Neural progenitor cell (in vitro differentiated cells): Measurements from ENCODE around the gene TPP1.

Experiments used
- EZH2 ChIP-seq: fragments of 200-600 bp; sonication (generic); IDR thresholded peaks from 2 replicates; pipeline ENCODE4 v1.6.1; 2017; ENCODE audit warnings: antibody characterized with exemption, mild to moderate bottlenecking, moderate library complexity
- TF ChIP-seq, protein P1 (sequence below): fragments of 200-600 bp; sonication (generic); IDR thresholded peaks from 2 replicates; pipeline ENCODE4 v1.5.1; 2017; ENCODE audit warnings: antibody characterized with exemption, mild to moderate bottlenecking

DNA sequence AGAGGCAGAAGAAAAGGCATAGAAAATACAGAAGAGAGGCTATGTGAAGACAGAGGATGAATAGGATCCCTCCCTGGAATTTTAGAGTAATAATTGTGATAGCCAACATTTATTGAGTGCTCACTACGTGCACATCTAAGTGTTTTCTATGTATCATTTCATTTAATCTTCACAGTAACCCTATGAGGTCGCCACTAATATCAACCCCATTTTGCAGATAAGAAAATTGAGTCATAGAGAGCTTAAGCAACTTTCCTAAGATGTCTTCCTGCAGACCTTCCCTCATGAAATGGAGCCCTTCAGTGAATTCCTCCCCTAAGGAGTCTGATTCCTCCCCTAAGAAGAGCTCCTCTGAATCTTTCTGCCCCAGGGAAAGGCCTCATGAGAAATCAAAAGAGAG, 53.9 kb downstream of the TPP1 start:
- TF ChIP-seq, protein P1, sequence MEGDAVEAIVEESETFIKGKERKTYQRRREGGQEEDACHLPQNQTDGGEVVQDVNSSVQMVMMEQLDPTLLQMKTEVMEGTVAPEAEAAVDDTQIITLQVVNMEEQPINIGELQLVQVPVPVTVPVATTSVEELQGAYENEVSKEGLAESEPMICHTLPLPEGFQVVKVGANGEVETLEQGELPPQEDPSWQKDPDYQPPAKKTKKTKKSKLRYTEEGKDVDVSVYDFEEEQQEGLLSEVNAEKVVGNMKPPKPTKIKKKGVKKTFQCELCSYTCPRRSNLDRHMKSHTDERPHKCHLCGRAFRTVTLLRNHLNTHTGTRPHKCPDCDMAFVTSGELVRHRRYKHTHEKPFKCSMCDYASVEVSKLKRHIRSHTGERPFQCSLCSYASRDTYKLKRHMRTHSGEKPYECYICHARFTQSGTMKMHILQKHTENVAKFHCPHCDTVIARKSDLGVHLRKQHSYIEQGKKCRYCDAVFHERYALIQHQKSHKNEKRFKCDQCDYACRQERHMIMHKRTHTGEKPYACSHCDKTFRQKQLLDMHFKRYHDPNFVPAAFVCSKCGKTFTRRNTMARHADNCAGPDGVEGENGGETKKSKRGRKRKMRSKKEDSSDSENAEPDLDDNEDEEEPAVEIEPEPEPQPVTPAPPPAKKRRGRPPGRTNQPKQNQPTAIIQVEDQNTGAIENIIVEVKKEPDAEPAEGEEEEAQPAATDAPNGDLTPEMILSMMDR = no peak
- no peak for TF ChIP-seq EZH2
